ENCODE results near the gene CDK5RAP2.

Gene CDK5RAP2

DNA sequence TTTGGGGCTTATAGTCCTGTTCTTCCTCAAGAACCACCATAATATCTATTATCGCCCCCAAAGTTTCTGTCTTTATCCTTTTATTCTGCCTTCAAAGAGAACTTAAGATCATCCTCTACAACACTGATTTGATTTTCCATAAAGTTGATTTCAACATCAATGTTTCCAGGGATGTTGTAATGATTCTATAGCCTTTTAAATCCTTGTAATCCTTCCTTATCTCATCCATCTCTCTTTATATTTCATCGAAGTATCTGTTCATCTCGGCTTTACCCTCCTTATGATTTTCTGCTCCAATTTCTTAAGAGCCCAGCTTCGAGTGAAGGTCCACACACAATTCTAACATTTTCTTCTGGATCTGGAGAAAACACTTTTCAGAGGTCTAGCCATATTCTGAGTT lies 218.4 kb downstream of the CDK5RAP2 start:
- TF ChIP-seq, protein P1, sequence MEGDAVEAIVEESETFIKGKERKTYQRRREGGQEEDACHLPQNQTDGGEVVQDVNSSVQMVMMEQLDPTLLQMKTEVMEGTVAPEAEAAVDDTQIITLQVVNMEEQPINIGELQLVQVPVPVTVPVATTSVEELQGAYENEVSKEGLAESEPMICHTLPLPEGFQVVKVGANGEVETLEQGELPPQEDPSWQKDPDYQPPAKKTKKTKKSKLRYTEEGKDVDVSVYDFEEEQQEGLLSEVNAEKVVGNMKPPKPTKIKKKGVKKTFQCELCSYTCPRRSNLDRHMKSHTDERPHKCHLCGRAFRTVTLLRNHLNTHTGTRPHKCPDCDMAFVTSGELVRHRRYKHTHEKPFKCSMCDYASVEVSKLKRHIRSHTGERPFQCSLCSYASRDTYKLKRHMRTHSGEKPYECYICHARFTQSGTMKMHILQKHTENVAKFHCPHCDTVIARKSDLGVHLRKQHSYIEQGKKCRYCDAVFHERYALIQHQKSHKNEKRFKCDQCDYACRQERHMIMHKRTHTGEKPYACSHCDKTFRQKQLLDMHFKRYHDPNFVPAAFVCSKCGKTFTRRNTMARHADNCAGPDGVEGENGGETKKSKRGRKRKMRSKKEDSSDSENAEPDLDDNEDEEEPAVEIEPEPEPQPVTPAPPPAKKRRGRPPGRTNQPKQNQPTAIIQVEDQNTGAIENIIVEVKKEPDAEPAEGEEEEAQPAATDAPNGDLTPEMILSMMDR (conservative IDR thresholded peaks at IDR 0.05) = no peak
- no peak for TF ChIP-seq ZFX (IDR thresholded peaks at IDR 0.05)
- no peak overlapping the region for H3K27ac ChIP-seq

DNA sequence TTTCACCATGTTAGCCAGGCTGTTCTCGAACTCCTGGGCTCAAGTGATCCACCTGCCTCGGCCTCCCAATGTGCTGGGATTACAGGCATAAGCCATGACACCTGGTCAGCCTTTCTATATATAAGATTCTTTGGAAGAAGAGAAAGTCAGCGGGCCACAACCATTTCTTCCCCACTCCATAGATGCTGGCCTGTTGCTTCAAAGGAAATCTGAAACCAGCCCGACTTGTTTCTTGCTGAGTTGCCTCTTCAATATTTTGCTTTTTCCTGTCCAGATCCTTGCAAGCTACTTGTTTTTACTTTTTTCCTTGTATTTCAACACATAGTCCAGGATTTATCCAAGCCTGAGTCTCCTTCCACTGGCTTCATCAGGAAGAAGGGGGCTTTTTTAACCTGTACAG lies 219.5 kb downstream of the CDK5RAP2 start:
- H3K27ac ChIP-seq = no peak overlapping the region
- TF ChIP-seq, protein P1 (conservative IDR thresholded peaks at IDR 0.05) = no peak
- no peak for TF ChIP-seq ZFX (IDR thresholded peaks at IDR 0.05)

DNA sequence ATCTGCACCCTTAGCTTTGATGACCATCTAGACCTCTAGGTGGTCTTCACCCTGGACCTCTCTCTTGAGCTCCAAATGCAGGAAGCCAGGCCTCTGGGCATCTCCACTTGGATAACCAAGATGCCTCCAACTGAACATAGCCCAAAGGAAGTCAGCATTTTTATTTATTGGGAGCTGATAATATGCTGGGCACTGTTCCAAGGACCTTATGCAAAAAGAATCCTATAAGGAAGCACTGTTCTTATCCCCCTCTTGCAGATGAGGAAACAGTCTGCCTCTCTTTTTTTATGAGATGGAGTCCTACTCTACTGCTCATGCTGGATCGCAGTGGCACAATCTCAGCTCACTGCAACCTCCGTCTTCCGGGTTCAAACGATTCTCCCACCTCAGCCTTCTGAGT lies 219.9 kb downstream of the CDK5RAP2 start:
- H3K27ac ChIP-seq = no peak overlapping the region
- TF ChIP-seq, protein P1 (conservative IDR thresholded peaks at IDR 0.05) = no peak
- TF ChIP-seq ZFX (IDR thresholded peaks at IDR 0.05) = no peak

DNA sequence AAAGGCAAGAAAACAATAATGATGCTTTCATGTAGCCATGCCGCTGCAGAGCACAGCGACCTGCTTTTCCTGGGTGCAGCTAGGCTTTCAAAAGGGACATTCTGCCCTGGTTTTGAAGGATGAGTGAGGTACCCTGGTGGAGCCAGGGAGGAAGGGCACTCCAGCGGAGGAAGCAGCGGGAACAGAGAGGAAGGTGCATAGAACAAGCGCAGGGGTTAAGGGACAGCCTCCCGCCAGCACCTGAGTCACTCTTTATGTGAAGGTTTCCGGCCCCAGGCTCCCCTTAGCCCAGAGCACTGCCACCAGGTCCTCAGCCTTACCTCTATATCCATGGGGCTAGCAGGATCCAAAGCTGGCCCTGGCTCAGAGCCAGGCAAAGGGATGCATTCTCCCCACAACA lies 221.1 kb downstream of the CDK5RAP2 start:
- H3K27ac ChIP-seq = no peak overlapping the region

DNA sequence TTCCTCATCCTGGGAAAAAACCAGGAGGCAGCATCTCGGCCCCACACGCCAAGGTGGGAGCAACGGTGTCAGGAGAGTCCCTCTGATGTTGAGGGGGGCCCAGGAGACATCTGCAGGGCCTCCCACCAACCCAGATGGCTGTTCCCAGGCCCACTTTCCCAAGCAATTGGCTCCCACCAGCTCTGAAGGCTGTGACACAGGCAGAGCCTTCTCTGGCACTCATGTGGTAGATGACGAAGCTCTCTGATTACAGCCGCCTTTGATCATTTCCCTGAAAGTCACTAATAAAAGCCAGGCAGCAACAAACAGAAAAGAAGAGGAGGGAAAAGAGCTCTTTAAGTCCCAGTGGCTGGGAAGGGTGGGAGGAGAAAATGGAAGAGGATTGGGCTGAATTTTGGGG lies 226.5 kb downstream of the CDK5RAP2 start:
- H3K27ac ChIP-seq = no peak overlapping the region
- no peak for TF ChIP-seq ZFX (IDR thresholded peaks at IDR 0.05)
- TF ChIP-seq, protein P1 (conservative IDR thresholded peaks at IDR 0.05) = no peak

More for the DNA sequence above, 221.1 kb downstream of the CDK5RAP2 start:
- TF ChIP-seq, protein P1 (conservative IDR thresholded peaks at IDR 0.05) = no peak
- TF ChIP-seq ZFX (IDR thresholded peaks at IDR 0.05) = no peak

DNA sequence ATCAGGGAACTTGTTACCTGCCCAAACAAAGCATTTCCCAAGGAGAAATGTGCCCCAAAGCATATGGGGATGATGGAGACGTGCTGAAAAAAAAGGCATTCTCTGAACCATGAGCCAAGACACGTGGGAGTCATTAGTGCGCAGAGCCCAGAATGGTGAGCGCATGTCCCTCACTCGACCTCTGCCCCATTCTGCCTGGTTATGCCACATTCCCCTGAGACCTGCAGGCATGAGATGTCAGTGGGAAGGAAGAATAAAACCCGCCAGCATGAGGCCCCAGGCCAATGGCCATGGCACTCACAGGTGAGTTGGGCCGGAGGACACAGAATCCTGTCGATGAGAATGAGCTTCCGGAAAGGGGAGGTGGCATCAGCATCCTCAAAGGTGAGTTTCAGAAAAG lies 228.9 kb downstream of the CDK5RAP2 start:
- H3K27ac ChIP-seq = no peak overlapping the region
- TF ChIP-seq, protein P1 (conservative IDR thresholded peaks at IDR 0.05) = no peak
- no peak for TF ChIP-seq ZFX (IDR thresholded peaks at IDR 0.05)

DNA sequence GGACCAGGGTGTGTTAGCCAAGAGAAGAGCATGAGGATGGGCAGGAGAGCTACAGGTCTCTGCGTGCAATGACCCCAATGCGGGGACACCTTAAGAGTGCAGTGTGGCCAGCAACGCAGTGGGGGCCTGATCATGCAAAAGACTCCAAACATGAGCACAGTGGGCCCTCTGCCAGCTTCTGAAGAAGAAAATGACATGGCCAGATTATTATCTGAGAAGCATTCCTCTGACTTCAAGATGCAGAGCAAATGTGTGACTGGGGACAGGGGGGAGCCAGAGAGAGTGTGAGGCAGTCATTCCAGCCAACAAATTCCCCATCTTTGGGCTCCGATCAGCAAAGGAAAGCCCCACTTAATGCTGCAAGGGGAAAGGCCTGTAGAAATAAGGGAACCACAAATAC lies 229.4 kb downstream of the CDK5RAP2 start:
- H3K27ac ChIP-seq = no peak overlapping the region
- TF ChIP-seq, protein P1 (conservative IDR thresholded peaks at IDR 0.05) = no peak
- TF ChIP-seq ZFX (IDR thresholded peaks at IDR 0.05) = no peak

Data from C4-2B (cell line).